Hepatocyte (in vitro differentiated cells): ENCODE results near the gene NUPR1. TPM values are rescaled to one million over a fixed set of nuclear protein-coding genes. Genes with fewer than 3 reads are reported as not detected.

Source experiments
- DNase-seq: peaks from one replicate; pipeline ENCODE4 v3.0.0-alpha.2; 2016; ENCODE audit warnings: low spot score
- H2AFZ ChIP-seq: fragments of 200-600 bp; sonication (generic); 2 replicates; pipeline ENCODE4 v1.6.0; 2016; ENCODE audit warnings: antibody characterized with exemption, mild to moderate bottlenecking
- H3K27ac ChIP-seq: fragments of 200-600 bp; sonication (generic); 2 replicates; pipeline ENCODE4 v1.5.1; 2016; ENCODE audit warnings: mild to moderate bottlenecking
- H3K27me3 ChIP-seq: fragments of 200-600 bp; sonication (generic); 2 replicates; pipeline ENCODE4 v1.6.1; 2016
- H3K36me3 ChIP-seq: fragments of 200-600 bp; sonication (generic); replicated peaks from 2 replicates; pipeline ENCODE4 v1.5.1; 2016; ENCODE audit warnings: low read depth; ENCODE audit not compliant: insufficient read depth
- H3K4me1 ChIP-seq: fragments of 200-600 bp; sonication (generic); 2 replicates; pipeline ENCODE4 v1.5.1; 2016; ENCODE audit warnings: mild to moderate bottlenecking, moderate library complexity; ENCODE audit not compliant: insufficient read depth
- H3K4me2 ChIP-seq: fragments of 200-600 bp; sonication (generic); 2 replicates; pipeline ENCODE4 v1.6.0; 2016
- H3K4me3 ChIP-seq: fragments of 200-600 bp; sonication (generic); 2 replicates; pipeline ENCODE4 v1.5.1; 2016; ENCODE audit warnings: mild to moderate bottlenecking
- H3K79me2 ChIP-seq: fragments of 200-600 bp; sonication (generic); 2 replicates; pipeline ENCODE4 v1.6.0; 2017; ENCODE audit warnings: mild to moderate bottlenecking
- H3K9me2 ChIP-seq: fragments of 200-600 bp; sonication (generic); replicated peaks from 2 replicates; pipeline ENCODE4 v1.6.0; 2017; ENCODE audit warnings: mild to moderate bottlenecking; ENCODE audit not compliant: insufficient read depth
- H3K9me3 ChIP-seq: fragments of 200-600 bp; sonication (generic); 2 replicates; pipeline ENCODE4 v1.5.1; 2016; ENCODE audit warnings: low read depth, mild to moderate bottlenecking
- H4K20me1 ChIP-seq: fragments of 200-600 bp; sonication (generic); 2 replicates; pipeline ENCODE4 v1.6.0; 2016; ENCODE audit warnings: mild to moderate bottlenecking; ENCODE audit not compliant: insufficient read depth, poor library complexity, severe bottlenecking
- CTCF ChIP-seq: fragments of 200-600 bp; sonication (generic); IDR thresholded peaks from 2 replicates; pipeline ENCODE4 v1.5.1; 2016; ENCODE audit warnings: antibody characterized with exemption, mild to moderate bottlenecking; ENCODE audit not compliant: poor library complexity
- EZH2 ChIP-seq: fragments of 200-600 bp; sonication (generic); IDR thresholded peaks from 2 replicates; pipeline ENCODE4 v1.6.1; 2016; ENCODE audit warnings: antibody characterized with exemption, mild to moderate bottlenecking, borderline replicate concordance
- EZH2phosphoT487 ChIP-seq: fragments of 200-600 bp; sonication (generic); IDR thresholded peaks from one replicate; pipeline ENCODE4 v1.6.1; 2018; ENCODE audit warnings: antibody characterized with exemption, mild to moderate bottlenecking, low read depth, moderate library complexity; ENCODE audit not compliant: unreplicated experiment, severe bottlenecking
- WGBS: methylation state at CpG from one replicate; pipeline ENCODE4 v1.1.6; 2016; ENCODE audit warnings: low lambda C conversion rate; ENCODE audit errors: missing lambda C conversion rate; 5-methylcytosine and 5-hydroxymethylcytosine counted together
- polyA plus RNA-seq: library from polyadenylated mRNA; unstranded; fragments of >200 nt; fragmentation: Nextera tagmentation; extraction: Ambion mirVana; gene quantifications from 2 replicates; pipeline ENCODE4 v1.2.1, GENCODE V29; 2016
- total RNA-seq: library from RNA; depleted of rRNA; stranded (reverse); fragments of >200 nt; gene quantifications from 2 replicates; pipeline ENCODE4 v1.2.3, GENCODE V29; 2014

NUPR1 gene
- total RNA-seq (18.0 and 18.3 TPM in 2 replicates), polyA plus RNA-seq (118 and 130 TPM in 2 replicates)

DNA sequence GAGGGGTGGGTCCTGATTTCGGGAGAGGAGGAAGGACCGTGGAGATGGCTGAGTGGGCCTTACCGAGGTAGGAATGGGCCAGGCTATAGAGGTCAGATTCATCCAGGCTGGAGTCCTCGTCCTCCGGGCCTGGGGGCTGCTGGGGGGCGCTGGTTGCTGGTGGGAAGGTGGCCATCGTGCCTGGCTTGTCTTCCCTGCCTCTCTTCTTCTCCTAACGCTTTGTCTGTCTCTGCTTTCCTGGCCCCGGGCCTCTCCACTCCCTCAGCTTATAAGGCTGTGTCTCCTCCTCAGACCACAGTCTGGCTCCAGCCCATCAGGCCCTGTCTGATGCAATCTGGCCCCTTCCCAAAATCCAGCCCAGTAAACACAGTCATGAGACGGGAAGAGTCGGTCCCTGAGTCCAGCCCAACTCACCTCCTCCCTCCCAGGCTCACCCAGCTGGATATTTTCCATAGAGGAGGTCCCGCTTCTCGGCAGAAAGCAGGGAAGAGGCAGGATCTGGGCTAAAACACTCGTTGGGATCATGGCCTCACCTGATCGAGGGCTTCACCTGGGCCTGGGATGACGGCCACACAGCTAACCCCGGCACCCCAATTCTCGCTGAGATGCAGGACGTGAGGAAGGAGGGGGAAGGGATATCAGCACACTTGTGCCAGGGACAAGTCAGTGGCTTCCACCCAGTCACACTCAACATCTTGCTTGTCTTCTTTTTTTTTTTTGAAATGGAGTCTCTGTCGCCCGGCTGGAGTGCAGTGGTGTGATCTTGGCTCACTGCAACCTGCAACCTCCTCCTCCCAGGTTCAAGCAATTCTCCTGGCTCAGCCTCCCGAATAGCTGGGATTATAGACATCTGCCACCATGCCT is at the start of gene NUPR1:
NUPR1 (minus strand) TSS at position 242 of the 864 bp plus-strand sequence; CDS start at position 175, 67 bp downstream.
- H3K27me3 ChIP-seq: no peaks in the 10 kb centered on the region
- no peaks in the 10 kb centered on the region for H3K36me3 ChIP-seq
- H3K4me1 ChIP-seq: peaks cover 13% of the 10 kb centered on the region
- WGBS: 65% methylated on average over 22 of the region's 22 CpGs
- H3K9me2 ChIP-seq: no peaks in the 10 kb centered on the region
- H3K4me2 ChIP-seq: peak within 1 kb of the TSS; percentile 72
- no peaks in the 10 kb centered on the region for H4K20me1 ChIP-seq
- H3K9me3 ChIP-seq: no peaks in the 10 kb centered on the region
- no peak for TF ChIP-seq EZH2
- TF ChIP-seq EZH2phosphoT487: no peak
- TF ChIP-seq CTCF: no peak
- peaks cover 9% of the 10 kb centered on the region for H3K79me2 ChIP-seq
- peak within 1 kb of the TSS; percentile 89 for H3K27ac ChIP-seq
- peak; percentile 87 for DNase-seq
- H3K4me3 ChIP-seq: no peak within 1 kb of the TSS
- peak within 1 kb of the TSS; percentile 10 for H2AFZ ChIP-seq

- H3K79me2 ChIP-seq: no peaks in the 10 kb centered on the region
- H3K36me3 ChIP-seq: no peaks in the 10 kb centered on the region
- no peak overlapping the region for H3K4me3 ChIP-seq
- no peaks in the 10 kb centered on the region for H3K9me2 ChIP-seq
- H3K4me2 ChIP-seq: no peak overlapping the region
- DNase-seq: no peak
- TF ChIP-seq EZH2: no peak
- no peak for TF ChIP-seq EZH2phosphoT487
- no peak for TF ChIP-seq CTCF
- H4K20me1 ChIP-seq: no peaks in the 10 kb centered on the region
- no peak overlapping the region for H3K27ac ChIP-seq
- H3K4me1 ChIP-seq: no peaks in the 10 kb centered on the region
- WGBS: 85% methylated on average over 8 of the region's 8 CpGs
- no peaks in the 10 kb centered on the region for H3K27me3 ChIP-seq
- H2AFZ ChIP-seq: no peak overlapping the region
- no peaks in the 10 kb centered on the region for H3K9me3 ChIP-seq
Measured at GRCh38 chr16:28587386-28587785, 48.6 kb upstream of the NUPR1 start.

DNA sequence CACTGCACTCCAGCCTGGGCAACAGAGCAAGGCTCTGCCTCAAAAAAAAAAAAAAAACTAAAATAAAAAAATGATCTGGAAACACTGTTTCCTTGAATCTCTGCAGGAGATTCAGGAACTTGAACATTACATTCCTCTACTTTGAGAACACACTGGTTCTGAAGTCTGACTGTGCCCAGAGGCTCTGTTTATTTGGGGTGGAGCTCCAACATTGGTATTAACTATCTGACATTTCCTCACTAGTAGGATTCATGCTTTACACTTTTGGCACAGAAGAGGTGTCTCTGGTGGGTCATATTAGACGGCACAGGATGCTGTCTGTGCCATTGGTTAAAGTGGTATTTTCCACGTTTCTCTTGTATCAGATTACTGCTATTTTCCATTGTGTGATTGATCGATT is 47.7 kb upstream of the NUPR1 start:
- Histone ChIP-seq H3K9me3 (no peaks in the 10 kb centered on the region), H3K9me2 (no peaks in the 10 kb centered on the region), H3K27me3 (no peaks in the 10 kb centered on the region), H3K36me3 (no peaks in the 10 kb centered on the region), H3K4me1 (no peaks in the 10 kb centered on the region), H3K27ac (no peak overlapping the region), H2AFZ (no peak overlapping the region), H3K4me3 (no peak overlapping the region), H4K20me1 (no peaks in the 10 kb centered on the region), H3K4me2 (no peak overlapping the region), H3K79me2 (no peaks in the 10 kb centered on the region)
- TF ChIP-seq CTCF: no peak
- 95% methylated on average over 3 of the region's 3 CpGs for WGBS
- DNase-seq: no peak
